Activated T-cell treated with anti-CD3 and anti-CD28 coated beads, Interleukin-2, amount 50 U/mL, for 24 hours (primary cell): ENCODE data around the gene INPP4A.
"Not testable (repeated sequence)": the region's sequence is repeated elsewhere in the genome, so short reads cannot be mapped to it uniquely, and the experiment has no call there.

Source experiments
- DNase-seq: peaks from one replicate; pipeline ENCODE4 v3.0.0-alpha.2; 2020
- H3K27ac Mint-ChIP-seq: 2 replicates; pipeline ENCODE4 v1.8.0; 2020; ENCODE audit warnings: mild to moderate bottlenecking, mixed read lengths
- H3K27me3 Mint-ChIP-seq: 2 replicates; pipeline ENCODE4 v1.8.0; 2020; ENCODE audit warnings: mixed read lengths
- H3K36me3 Mint-ChIP-seq: 2 replicates; pipeline ENCODE4 v1.8.0; 2020; ENCODE audit warnings: low read depth, mixed read lengths
- H3K4me1 Mint-ChIP-seq: 2 replicates; pipeline ENCODE4 v1.8.0; 2020; ENCODE audit warnings: low read depth, mixed read lengths
- H3K4me3 Mint-ChIP-seq: 2 replicates; pipeline ENCODE4 v1.8.0; 2020; ENCODE audit warnings: mild to moderate bottlenecking, moderate library complexity, mixed read lengths
- H3K9me3 Mint-ChIP-seq: 2 replicates; pipeline ENCODE4 v1.8.0; 2020; ENCODE audit warnings: mixed read lengths

INPP4A gene

DNA sequence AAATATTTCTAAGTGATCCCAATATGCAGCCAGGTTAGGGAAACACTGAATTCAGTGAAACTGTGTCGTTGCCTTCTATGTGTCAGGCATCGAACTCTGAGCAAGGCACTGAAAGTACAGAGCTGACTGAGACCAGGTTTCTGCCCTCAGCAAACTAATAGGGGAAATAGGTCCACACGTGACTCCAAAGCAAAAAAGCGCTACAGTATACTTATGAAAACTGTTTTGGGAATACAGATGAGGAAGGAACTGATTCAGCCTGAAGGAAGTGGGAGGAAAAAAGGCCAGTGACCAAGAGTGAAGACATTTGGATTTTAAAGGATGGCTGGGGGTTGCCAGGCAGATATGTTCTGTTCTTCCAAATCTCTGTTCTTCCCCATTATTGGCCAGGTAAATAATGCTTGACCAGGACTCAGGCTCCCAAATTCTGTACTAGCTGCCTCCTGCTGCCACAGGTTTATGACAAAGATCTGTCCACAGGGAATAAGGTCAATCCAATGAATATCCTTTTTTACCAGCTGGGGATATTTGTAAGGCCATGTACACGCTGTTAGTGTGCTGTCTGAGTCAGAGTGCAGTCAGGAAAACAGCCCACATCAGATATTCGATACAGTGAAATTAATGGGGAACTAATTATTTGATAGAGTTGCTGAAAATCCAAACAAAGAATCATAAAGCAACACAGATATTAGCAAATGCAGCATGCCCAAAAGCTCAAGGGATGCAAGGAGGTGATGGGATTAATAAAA, 24.5 kb upstream of the INPP4A start:
- no peaks in the 10 kb centered on the region for H3K36me3 Mint-ChIP-seq
- H3K9me3 Mint-ChIP-seq: peaks cover 13% of the 10 kb centered on the region
- no peak overlapping the region for H3K4me3 Mint-ChIP-seq
- peaks cover 11% of the 10 kb centered on the region for H3K4me1 Mint-ChIP-seq
- H3K27ac Mint-ChIP-seq: no peak overlapping the region
- no peak for DNase-seq
- no peaks in the 10 kb centered on the region for H3K27me3 Mint-ChIP-seq

DNA sequence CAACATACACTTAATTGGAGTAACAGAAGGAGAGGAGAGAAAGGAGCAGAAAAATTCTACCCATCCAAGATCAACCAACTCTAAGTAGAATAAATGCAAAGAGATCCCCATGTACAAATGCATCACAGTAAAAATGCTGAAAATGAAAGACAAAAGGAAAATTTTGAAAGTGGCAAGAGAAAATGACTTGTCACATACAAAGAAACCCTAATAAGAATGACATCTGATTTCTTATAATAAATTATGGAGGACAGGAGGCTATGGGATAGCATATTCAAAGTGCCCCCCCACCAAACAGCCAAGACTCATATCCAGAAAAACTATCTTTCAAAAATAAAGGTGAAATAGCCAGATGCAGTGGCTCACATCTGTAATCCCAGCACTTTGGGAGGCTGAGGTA, 22.2 kb upstream of the INPP4A start:
- Mint-ChIP-seq H3K27ac (no peak overlapping the region), H3K9me3 (peaks cover 13% of the 10 kb centered on the region), H3K4me1 (no peaks in the 10 kb centered on the region), H3K27me3 (no peaks in the 10 kb centered on the region), H3K4me3 (no peak overlapping the region), H3K36me3 (no peaks in the 10 kb centered on the region)
- DNase-seq: no peak

DNA sequence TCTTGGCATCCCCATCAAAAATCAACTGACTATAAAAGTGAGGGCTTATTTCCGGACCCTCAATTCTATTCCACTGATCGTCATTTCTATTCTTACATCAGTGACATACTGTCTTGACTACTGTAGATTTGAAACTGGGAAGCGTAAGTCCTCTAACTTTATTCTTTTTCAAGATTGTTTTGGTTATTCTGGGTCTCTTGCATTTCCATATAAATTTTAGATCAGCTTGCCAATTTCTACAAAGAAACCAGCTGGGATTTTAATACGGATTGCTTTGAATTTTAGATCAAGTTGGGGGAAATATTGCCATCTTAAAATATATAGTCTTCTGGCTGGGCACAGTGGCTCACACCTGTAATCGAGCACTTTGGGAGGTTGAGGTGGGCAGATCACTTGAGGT, 17.9 kb upstream of the INPP4A start:
- H3K4me3 Mint-ChIP-seq: no peak overlapping the region
- no peak for DNase-seq
- no peaks in the 10 kb centered on the region for H3K27me3 Mint-ChIP-seq
- no peaks in the 10 kb centered on the region for H3K36me3 Mint-ChIP-seq
- peaks cover 9% of the 10 kb centered on the region for H3K9me3 Mint-ChIP-seq
- no peaks in the 10 kb centered on the region for H3K4me1 Mint-ChIP-seq
- no peak overlapping the region for H3K27ac Mint-ChIP-seq

DNA sequence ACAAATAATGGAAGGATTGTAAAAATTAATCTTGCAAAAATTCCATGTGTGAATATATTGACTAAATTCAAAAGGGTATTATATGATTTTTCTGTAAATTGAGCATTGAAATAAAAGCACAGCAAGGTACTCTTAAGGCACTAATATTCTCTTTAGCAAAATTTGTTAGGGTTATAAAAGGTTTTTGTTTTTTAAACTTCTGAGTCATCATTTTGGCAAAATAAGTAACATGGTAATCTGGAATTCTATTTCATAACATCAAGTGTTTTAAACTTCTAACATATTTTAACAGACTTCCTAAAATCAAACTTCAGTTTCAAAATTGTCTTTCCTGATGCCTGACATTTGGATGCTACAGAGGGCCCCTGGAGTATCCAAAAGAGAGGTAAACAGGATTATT, 12.5 kb upstream of the INPP4A start:
- no peaks in the 10 kb centered on the region for H3K27me3 Mint-ChIP-seq
- no peak for DNase-seq
- H3K4me3 Mint-ChIP-seq: no peak overlapping the region
- peaks cover 6% of the 10 kb centered on the region for H3K9me3 Mint-ChIP-seq
- H3K27ac Mint-ChIP-seq: no peak overlapping the region
- H3K4me1 Mint-ChIP-seq: peaks cover 5% of the 10 kb centered on the region
- no peaks in the 10 kb centered on the region for H3K36me3 Mint-ChIP-seq

DNA sequence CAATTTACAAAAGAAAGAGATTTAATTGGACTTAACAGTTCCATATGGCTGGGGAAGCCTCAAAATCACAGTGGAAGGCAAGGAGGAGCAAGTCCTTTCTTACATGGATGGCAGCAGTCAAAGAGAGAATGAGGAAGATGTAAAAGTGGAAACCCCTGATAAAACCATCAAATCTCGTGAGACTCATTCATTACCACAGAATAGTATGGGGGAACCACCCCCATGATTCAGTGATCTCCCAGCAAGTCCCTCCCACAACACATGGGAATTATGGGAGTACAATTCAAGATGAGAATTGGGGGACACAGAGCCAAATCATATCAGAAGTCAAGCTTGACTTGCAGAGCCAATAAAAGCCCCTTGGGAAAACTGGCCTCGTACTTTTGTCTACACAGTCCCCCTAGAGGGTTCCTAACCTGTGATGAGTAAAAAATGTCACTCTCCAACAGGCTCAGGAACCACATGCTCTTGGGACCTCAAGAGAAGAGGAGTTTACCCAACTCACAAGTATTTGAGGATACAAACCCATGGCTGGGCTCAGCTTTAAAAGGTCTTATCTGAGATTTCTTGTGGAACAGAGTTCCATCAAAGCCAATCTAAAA, 11.2 kb upstream of the INPP4A start:
- Mint-ChIP-seq H3K4me1 (peaks cover 13% of the 10 kb centered on the region), H3K4me3 (no peak overlapping the region)

DNA sequence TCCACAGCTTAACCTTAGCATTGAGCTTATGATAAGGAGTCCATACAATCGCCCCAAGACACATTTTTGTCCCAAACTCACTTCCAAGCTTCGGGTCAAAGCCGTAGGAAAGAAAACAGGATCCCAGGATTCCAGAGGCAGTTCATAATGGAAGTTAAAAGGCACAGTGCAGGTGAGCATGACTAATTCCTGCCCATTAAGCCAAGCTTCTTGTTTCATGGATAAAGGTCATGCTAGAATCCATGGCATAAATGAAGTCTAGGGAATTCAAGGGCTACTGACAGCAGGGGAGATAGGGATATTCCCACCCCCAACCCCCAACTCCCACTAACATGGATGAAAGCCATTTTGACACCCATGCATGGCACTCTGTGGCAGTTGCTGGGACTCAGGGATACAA, 10.2 kb upstream of the INPP4A start:
- peaks cover 23% of the 10 kb centered on the region for H3K4me1 Mint-ChIP-seq
- no peak overlapping the region for H3K4me3 Mint-ChIP-seq
- no peak overlapping the region for H3K27ac Mint-ChIP-seq
- peaks cover 7% of the 10 kb centered on the region for H3K9me3 Mint-ChIP-seq
- H3K27me3 Mint-ChIP-seq: no peaks in the 10 kb centered on the region
- DNase-seq: no peak
- H3K36me3 Mint-ChIP-seq: no peaks in the 10 kb centered on the region

More for the DNA sequence above, 11.2 kb upstream of the INPP4A start:
- DNase-seq: no peak
- no peaks in the 10 kb centered on the region for H3K27me3 Mint-ChIP-seq
- peaks cover 6% of the 10 kb centered on the region for H3K9me3 Mint-ChIP-seq
- no peak overlapping the region for H3K27ac Mint-ChIP-seq
- no peaks in the 10 kb centered on the region for H3K36me3 Mint-ChIP-seq

DNA sequence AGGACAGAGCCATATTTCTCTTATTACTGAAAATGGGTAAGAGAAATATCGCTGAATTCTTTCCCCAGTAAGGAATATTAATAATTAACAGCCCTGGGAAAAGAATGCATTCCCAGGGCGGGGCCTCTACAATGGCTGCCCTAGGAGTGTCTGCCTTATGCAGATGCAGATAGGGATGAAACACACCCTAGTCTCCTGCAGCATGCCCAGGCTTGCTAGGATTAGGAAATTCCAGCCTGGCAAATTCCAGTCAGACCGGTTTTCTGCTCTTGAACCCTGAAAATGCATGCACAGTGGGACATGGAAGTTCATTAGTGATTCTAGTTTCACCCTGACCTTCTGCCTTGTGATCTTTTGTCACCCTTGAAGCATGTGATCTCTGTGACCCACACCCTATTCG, 9.0 kb upstream of the INPP4A start:
- Mint-ChIP-seq H3K4me1 (peaks cover 28% of the 10 kb centered on the region), H3K9me3 (peaks cover 11% of the 10 kb centered on the region)
- DNase-seq, H3K4me3 Mint-ChIP-seq, H3K27me3 Mint-ChIP-seq, H3K36me3 Mint-ChIP-seq, H3K27ac Mint-ChIP-seq: not testable (repeated sequence)

DNA sequence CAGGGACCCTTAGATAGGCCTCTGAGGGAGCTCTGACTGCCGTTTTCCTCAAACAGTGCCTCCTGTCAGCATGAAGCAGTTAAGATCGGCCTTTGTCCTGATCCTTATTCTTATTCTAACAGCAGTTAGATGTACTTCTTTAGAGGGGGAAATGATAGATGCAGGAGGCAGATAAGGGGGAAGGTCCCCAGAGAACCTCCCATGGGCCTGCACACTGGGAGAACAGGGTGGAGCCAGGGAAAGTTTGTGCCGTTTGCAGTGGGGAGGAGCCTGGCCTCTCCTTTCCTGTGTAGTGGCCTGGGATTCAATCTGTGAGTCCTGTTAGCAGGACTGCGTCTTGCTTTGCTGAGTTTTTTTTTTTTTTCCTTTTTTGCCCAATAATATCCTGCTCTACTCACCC, 7.9 kb upstream of the INPP4A start:
- H3K4me3 Mint-ChIP-seq: no peak overlapping the region
- peaks cover 28% of the 10 kb centered on the region for H3K4me1 Mint-ChIP-seq
- H3K27ac Mint-ChIP-seq: no peak overlapping the region
- no peak for DNase-seq
- H3K9me3 Mint-ChIP-seq: peaks cover 11% of the 10 kb centered on the region
- H3K27me3 Mint-ChIP-seq: no peaks in the 10 kb centered on the region
- no peaks in the 10 kb centered on the region for H3K36me3 Mint-ChIP-seq

DNA sequence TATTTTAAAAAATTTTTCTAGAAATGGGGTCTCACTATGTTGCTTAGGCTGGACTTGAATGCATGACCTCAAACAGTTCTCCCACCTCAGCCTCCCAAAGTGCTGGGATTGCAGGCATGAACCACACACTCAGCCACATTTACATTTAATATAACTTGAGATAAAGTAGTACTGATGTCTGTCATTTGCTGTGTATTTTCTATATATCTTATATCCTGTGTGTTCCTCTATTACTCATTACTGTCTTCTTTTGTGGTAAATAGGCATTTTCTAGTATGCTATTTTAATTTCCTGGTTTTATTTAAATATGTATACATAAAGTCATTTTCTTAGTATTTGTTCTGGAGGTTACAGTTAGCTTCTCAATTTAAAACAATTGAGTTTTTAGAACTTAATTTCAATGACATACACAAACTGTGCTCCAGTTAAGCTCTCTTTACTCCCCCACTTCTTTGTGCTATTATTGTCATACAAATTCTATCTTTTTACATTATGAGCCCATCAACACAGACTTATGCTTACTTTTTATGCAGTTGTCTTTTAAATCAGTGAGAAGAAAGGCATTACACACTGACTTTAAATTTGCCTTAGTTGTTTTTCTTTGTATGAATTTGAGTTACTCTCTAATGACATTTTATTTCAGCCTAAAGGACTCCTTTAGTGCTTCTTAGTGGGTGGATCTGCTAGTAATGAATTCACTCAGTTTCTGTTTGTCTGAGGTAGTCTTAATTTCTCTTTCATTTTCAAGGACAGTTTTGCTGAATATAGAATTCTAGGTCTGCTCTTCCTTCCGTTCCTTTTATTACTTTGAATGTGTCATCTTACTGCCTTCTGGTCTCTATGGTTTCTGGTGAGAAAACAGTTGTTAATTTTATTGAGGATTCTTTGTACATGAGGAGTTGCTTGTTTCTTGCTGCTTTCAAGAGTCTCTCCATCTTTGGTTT, 6.2 kb upstream of the INPP4A start:
- H3K27me3 Mint-ChIP-seq: no peaks in the 10 kb centered on the region
- peak overlapping the region; percentile 84 for H3K27ac Mint-ChIP-seq
- H3K36me3 Mint-ChIP-seq: no peaks in the 10 kb centered on the region
- peaks cover 23% of the 10 kb centered on the region for H3K4me1 Mint-ChIP-seq
- DNase-seq: no peak
- H3K9me3 Mint-ChIP-seq: peaks cover 6% of the 10 kb centered on the region
- peak overlapping the region; percentile 3 for H3K4me3 Mint-ChIP-seq

DNA sequence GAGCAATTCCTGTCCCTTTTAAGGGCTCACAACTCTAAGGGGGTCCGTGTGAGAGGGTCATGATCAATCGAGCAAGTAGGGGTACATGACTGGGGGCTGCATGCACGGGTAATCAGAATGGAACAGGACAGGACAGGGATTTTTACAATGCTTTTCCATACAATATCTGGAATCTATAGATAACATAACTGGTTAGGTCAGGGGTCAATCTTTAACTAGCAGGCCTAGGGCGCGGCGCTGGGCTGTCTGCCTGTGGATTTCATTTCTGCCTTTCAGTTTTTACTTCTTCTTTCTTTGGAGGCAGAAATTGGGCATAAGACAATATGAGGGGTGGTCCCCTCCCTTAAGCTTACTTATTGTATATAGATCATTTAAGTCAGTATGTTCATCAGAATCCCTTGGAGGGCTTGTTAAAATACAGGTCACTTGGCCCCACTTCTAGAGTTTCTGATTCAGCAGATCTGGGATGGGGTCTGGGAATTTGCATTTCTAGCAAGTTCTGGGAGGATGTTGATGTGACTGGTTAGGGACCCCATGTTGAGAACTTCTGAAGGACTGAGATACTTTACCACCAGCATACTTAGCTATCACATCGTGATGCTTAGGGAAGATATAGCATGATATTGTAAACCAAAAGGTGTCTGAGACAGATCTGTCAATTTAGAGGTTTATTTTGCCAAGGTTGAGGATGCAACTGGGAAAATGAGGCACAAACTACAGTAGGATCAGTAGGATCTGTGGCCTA, 2.8 kb upstream of the INPP4A start:
- DNase-seq: no peak
- Mint-ChIP-seq H3K36me3 (peaks cover 10% of the 10 kb centered on the region), H3K4me1 (peaks cover 45% of the 10 kb centered on the region), H3K9me3 (peaks cover 5% of the 10 kb centered on the region), H3K27me3 (no peaks in the 10 kb centered on the region), H3K27ac (no peak overlapping the region), H3K4me3 (no peak overlapping the region)

DNA sequence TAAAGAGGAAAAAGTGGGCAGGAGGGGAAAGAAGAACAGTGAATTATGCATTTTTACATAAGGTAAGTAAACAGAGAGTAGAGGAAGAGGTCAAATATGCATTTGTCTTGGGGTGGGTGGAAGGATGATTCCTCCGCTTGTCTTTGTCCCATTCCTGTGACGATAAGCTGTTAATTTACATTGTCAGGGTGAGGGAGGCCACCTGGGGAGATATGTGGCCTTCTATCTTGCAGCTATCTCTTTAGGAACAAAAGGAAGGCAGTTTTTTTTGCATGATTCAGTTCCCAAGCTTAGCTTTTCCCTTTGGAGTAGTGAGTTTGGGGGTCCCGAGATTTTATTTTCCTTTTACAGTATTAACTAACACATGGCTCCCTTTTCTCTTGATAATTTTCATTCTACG, 2.2 kb upstream of the INPP4A start:
- Mint-ChIP-seq H3K9me3 (peaks cover 5% of the 10 kb centered on the region), H3K4me3 (no peak overlapping the region), H3K27me3 (no peaks in the 10 kb centered on the region), H3K4me1 (peaks cover 50% of the 10 kb centered on the region), H3K36me3 (peaks cover 10% of the 10 kb centered on the region), H3K27ac (no peak overlapping the region)
- DNase-seq: no peak

DNA sequence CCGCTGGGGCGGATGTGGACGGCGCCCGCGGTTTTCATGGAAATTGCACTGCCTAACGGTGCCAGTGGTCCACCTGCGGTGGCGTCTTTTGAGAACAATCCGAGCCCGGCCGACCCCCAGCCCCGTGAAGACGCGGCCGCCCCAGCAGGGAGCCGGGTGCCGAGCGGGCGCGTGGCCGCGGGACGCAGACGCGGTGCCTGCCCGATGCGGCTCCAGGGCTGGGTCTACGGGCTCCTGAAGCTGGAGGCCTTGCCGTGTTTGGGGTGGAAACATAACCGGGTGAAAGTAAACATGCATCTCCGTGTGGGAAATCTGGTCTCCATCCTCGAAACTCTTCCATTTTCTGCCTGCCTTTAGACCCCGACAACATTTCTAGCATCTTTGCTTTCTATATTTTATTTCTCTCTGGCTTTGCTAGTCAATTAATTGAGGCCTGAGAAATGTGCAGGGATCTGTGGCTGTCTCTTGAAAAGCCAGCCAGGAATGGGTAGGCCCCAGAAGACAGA, 572 bp downstream of the INPP4A start:
- Mint-ChIP-seq H3K27me3 (no peaks in the 10 kb centered on the region), H3K27ac (peak overlapping the region; percentile 91), H3K4me3 (peak overlapping the region; percentile 90), H3K9me3 (no peaks in the 10 kb centered on the region), H3K36me3 (peaks cover 10% of the 10 kb centered on the region), H3K4me1 (peaks cover 53% of the 10 kb centered on the region)
- DNase-seq: no peak

DNA sequence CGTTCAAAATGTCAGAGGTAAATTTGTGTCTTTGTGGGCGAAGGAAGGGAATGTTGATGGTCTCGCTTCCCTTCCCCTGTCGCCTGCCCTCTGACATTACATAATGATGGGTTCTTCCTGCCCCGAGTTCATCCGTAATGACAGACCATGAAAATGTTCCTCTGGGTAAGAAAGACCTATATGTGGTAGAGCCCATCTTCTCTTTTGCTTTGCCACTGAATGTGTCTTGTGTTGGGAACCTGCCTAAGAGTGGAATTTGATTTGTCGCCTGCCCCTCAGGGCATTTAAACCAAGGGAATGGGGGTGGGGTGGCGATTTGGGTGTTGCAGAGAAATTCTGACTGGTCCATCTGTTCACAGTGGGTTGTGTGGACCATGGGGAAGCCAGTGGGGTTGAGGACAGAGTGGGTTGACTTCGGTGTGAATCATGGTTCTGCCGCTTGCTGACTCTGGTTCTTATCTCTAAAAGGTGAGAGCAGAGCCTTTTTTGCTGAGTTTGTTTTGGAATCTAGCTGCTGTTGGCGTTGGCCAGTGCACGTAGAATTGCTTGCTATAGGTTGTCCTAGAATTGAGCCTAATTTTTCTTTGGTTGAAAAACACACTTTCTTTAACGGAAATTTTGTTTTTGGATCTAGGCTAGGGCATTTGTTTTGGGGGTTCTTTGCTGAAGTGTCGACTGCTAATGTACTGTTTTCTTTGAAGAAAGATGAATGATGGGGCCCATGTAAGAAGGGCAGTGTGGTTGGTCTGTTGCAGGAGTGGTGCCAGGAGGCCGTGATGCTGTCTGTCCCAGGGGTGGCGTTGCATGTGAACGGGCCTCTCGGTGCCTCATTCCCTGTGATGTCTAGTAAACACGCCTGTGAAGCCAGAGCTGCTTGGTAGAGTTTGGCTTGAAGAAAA, 1.3 kb downstream of the INPP4A start:
- peak overlapping the region; percentile 91 for H3K27ac Mint-ChIP-seq
- H3K4me3 Mint-ChIP-seq: peak overlapping the region; percentile 90
- H3K36me3 Mint-ChIP-seq: peaks cover 10% of the 10 kb centered on the region
- H3K4me1 Mint-ChIP-seq: peaks cover 60% of the 10 kb centered on the region
- no peaks in the 10 kb centered on the region for H3K9me3 Mint-ChIP-seq
- peak; percentile 66 for DNase-seq
- H3K27me3 Mint-ChIP-seq: no peaks in the 10 kb centered on the region
